SU-DHL-6 (cell line): Measurements from ENCODE around the gene OGFOD2.

ENCODE experiments used
- EZH2phosphoT487 ChIP-seq: fragments of 200-600 bp; sonication (generic), shearing (Covaris generic); conservative IDR thresholded peaks from 2 replicates; pipeline ENCODE4 v1.6.1; 2018; ENCODE audit warnings: mild to moderate bottlenecking, antibody characterized with exemption, low read length, moderate library complexity, mixed read lengths
- TF ChIP-seq, protein P1 (sequence below): fragments of 200-600 bp; sonication (generic); IDR thresholded peaks from one replicate; pipeline ENCODE4 v1.5.1; 2017; ENCODE audit warnings: antibody characterized with exemption, mild to moderate bottlenecking, low read length, moderate library complexity; ENCODE audit not compliant: insufficient read depth, poor library complexity, severe bottlenecking

DNA sequence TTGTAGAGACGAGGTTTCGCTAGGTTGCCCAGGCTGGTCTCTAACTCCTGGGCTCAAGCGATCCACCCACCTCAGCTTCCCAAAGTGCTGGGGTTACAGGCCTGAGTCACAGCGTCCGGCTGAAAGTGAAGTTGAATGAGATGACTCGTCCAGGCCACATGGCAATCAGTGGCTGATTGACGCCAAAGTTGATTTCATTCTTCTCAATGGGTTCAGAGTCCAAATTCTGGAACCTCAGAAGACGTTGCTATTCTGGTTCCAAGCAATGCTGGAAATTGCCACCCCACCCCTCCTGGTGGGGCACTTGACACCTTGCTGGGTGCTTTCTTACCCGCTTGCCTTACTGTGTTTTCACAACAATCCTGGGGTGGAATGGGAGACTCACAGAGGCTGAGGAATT lies 23.6 kb upstream of the OGFOD2 start:
- TF ChIP-seq, protein P1, sequence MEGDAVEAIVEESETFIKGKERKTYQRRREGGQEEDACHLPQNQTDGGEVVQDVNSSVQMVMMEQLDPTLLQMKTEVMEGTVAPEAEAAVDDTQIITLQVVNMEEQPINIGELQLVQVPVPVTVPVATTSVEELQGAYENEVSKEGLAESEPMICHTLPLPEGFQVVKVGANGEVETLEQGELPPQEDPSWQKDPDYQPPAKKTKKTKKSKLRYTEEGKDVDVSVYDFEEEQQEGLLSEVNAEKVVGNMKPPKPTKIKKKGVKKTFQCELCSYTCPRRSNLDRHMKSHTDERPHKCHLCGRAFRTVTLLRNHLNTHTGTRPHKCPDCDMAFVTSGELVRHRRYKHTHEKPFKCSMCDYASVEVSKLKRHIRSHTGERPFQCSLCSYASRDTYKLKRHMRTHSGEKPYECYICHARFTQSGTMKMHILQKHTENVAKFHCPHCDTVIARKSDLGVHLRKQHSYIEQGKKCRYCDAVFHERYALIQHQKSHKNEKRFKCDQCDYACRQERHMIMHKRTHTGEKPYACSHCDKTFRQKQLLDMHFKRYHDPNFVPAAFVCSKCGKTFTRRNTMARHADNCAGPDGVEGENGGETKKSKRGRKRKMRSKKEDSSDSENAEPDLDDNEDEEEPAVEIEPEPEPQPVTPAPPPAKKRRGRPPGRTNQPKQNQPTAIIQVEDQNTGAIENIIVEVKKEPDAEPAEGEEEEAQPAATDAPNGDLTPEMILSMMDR = no peak
- no peak for TF ChIP-seq EZH2phosphoT487
